ENCODE results near the gene BRI3BP. TPM values are rescaled to one million over a fixed set of nuclear protein-coding genes. Genes with fewer than 3 reads are reported as not detected.

Gene BRI3BP
- polyA plus RNA-seq, 3 donors: 4.4 to 6.9 (median 5.0) TPM

- intact Hi-C loops (cut with micrococcal nuclease): no loop called here
- WGBS (ENCODE audit: insufficient coverage): 99% methylated on average over 8 of the region's 9 CpGs
- H3K36me3 ChIP-seq (replicated peaks in 1 of 2; ENCODE audit: control insufficient read depth in 1 of 2, insufficient read depth in 2 of 2, low read length in 2 of 2): peaks cover 44 to 62% of the 10 kb centered on the region in 2 donors
Measured at GRCh38 chr12:125017801-125018200, 24.4 kb downstream of the BRI3BP start.

GRCh38 chr12:125018356-125018755 lies 24.9 kb downstream of the BRI3BP start:
- H3K27ac Mint-ChIP-seq: peak overlapping the region in 3 of 7 donors; percentile 3 to 40 (median 8)

More at GRCh38 chr12:125017801-125018200, 24.4 kb downstream of the BRI3BP start:
- no peak overlapping the region for H3K4me2 ChIP-seq (replicated peaks; ENCODE audit: extremely low read depth, low read length, poor library complexity, severe bottlenecking)
- no peaks in the 10 kb centered on the region for H3K27me3 ChIP-seq (ENCODE audit: control insufficient read depth in 2 of 2, insufficient read depth in 2 of 2, low read length in 2 of 2)
- Mint-ChIP-seq H3K36me3 (peaks cover 55 to 75% of the 10 kb centered on the region in 2 donors), H3K27me3 (ENCODE audit: low read depth in 3 of 3) (no peaks in the 10 kb centered on the region), H3K4me1 (peaks cover 8% of the 10 kb centered on the region), H3K9me3 (peaks cover 0 to 8% (median 2%) of the 10 kb centered on the region in 7 donors), H3K27ac (peak overlapping the region in 1 of 7 donors; percentile 45), H3K4me3 (no peak overlapping the region)
- no peaks in the 10 kb centered on the region for H3K4me1 ChIP-seq (ENCODE audit: control insufficient read depth in 1 of 2, insufficient read depth in 2 of 2, low read length in 2 of 2)
- peaks cover 0 to 5% of the 10 kb centered on the region in 2 donors for H3K9me3 ChIP-seq (replicated peaks in 1 of 2; ENCODE audit: control insufficient read depth in 1 of 2, insufficient read depth in 1 of 2, low read length in 2 of 2)
- no peak overlapping the region for H3K9ac ChIP-seq (ENCODE audit: insufficient read depth, low read length, poor library complexity, severe bottlenecking)
- TF ChIP-seq, protein P1, sequence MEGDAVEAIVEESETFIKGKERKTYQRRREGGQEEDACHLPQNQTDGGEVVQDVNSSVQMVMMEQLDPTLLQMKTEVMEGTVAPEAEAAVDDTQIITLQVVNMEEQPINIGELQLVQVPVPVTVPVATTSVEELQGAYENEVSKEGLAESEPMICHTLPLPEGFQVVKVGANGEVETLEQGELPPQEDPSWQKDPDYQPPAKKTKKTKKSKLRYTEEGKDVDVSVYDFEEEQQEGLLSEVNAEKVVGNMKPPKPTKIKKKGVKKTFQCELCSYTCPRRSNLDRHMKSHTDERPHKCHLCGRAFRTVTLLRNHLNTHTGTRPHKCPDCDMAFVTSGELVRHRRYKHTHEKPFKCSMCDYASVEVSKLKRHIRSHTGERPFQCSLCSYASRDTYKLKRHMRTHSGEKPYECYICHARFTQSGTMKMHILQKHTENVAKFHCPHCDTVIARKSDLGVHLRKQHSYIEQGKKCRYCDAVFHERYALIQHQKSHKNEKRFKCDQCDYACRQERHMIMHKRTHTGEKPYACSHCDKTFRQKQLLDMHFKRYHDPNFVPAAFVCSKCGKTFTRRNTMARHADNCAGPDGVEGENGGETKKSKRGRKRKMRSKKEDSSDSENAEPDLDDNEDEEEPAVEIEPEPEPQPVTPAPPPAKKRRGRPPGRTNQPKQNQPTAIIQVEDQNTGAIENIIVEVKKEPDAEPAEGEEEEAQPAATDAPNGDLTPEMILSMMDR (IDR thresholded peaks at IDR 0.05): no peak
- H3K79me2 ChIP-seq (ENCODE audit: insufficient read depth, low read length): peaks cover 6% of the 10 kb centered on the region
- no peak overlapping the region for H3K4me3 ChIP-seq (replicated peaks in 1 of 3; ENCODE audit: low read depth in 2 of 3, low read length in 3 of 3)
- no peak overlapping the region for H3K27ac ChIP-seq (ENCODE audit: low read depth in 1 of 2, low read length in 2 of 2)
- DNase-seq: no peak
- H4K20me1 ChIP-seq (ENCODE audit: insufficient read depth, low read length): no peaks in the 10 kb centered on the region
- H2AFZ ChIP-seq (ENCODE audit: insufficient read depth, low read depth, low read length, poor library complexity, severe bottlenecking): no peak overlapping the region

More at GRCh38 chr12:125018356-125018755, 24.9 kb downstream of the BRI3BP start:
- H3K9me3 Mint-ChIP-seq: peaks cover 0 to 8% (median 2%) of the 10 kb centered on the region in 7 donors
- Histone ChIP-seq H2AFZ (ENCODE audit: insufficient read depth, low read depth, low read length, poor library complexity, severe bottlenecking) (no peak overlapping the region), H3K36me3 (replicated peaks in 1 of 2; ENCODE audit: control insufficient read depth in 1 of 2, insufficient read depth in 2 of 2, low read length in 2 of 2) (peaks cover 45 to 62% of the 10 kb centered on the region in 2 donors), H3K27ac (ENCODE audit: low read depth in 1 of 2, low read length in 2 of 2) (no peak overlapping the region), H3K4me3 (replicated peaks in 1 of 3; ENCODE audit: low read depth in 2 of 3, low read length in 3 of 3) (no peak overlapping the region), H3K4me2 (replicated peaks; ENCODE audit: extremely low read depth, low read length, poor library complexity, severe bottlenecking) (no peak overlapping the region), H3K4me1 (ENCODE audit: control insufficient read depth in 1 of 2, insufficient read depth in 2 of 2, low read length in 2 of 2) (no peaks in the 10 kb centered on the region), H3K9me3 (replicated peaks in 1 of 2; ENCODE audit: control insufficient read depth in 1 of 2, insufficient read depth in 1 of 2, low read length in 2 of 2) (peaks cover 0 to 5% of the 10 kb centered on the region in 2 donors), H3K79me2 (ENCODE audit: insufficient read depth, low read length) (peaks cover 6% of the 10 kb centered on the region), H4K20me1 (ENCODE audit: insufficient read depth, low read length) (no peaks in the 10 kb centered on the region), H3K9ac (ENCODE audit: insufficient read depth, low read length, poor library complexity, severe bottlenecking) (no peak overlapping the region), H3K27me3 (ENCODE audit: control insufficient read depth in 2 of 2, insufficient read depth in 2 of 2, low read length in 2 of 2) (no peaks in the 10 kb centered on the region)
- no peak overlapping the region for H3K4me3 Mint-ChIP-seq
- intact Hi-C loops (cut with micrococcal nuclease): no loop called here
- peaks cover 8% of the 10 kb centered on the region for H3K4me1 Mint-ChIP-seq
- H3K27me3 Mint-ChIP-seq (ENCODE audit: low read depth in 3 of 3): no peaks in the 10 kb centered on the region
- no peak for DNase-seq
- TF ChIP-seq, protein P1 (IDR thresholded peaks at IDR 0.05): no peak
- 100% methylated on average over 2 of the region's 11 CpGs for WGBS (ENCODE audit: insufficient coverage)
- H3K36me3 Mint-ChIP-seq: peaks cover 53 to 75% of the 10 kb centered on the region in 2 donors
